ENCODE results near the gene BRWD1. TPM values are rescaled to one million over a fixed set of nuclear protein-coding genes. Genes with fewer than 3 reads are reported as not detected.

The BRWD1 gene
- total RNA-seq, 2 experiments from 2014 or later = 53.2 to 61.7 TPM

- intact Hi-C loops (cut with micrococcal nuclease; ENCODE audit: unreplicated experiment) = no loop called here
Observed at GRCh38 chr21:39144191-39144590, 169.2 kb downstream of the BRWD1 start.

GRCh38 chr21:39142972-39143371 is 170.5 kb downstream of the BRWD1 start:
- CTCF ChIA-PET (ENCODE audit: unreplicated experiment) = no interaction called here
- no peak for TF ChIP-seq CTCF (conservative IDR thresholded peaks at IDR 0.05; ENCODE audit: low read length)
- TF ChIP-seq EZH2phosphoT487 (IDR thresholded peaks at IDR 0.05; ENCODE audit: borderline replicate concordance, low read depth, low read length) = no peak

More at GRCh38 chr21:39144191-39144590, 169.2 kb downstream of the BRWD1 start:
- TF ChIP-seq EZH2phosphoT487 (IDR thresholded peaks at IDR 0.05; ENCODE audit: borderline replicate concordance, low read depth, low read length) = no peak
- no peak for TF ChIP-seq CTCF (conservative IDR thresholded peaks at IDR 0.05; ENCODE audit: low read length)
- DNase-seq (ENCODE audit: low spot score) = peak; percentile 36
- ChIA-PET POLR2A (no interaction called here), CTCF (ENCODE audit: unreplicated experiment) (no interaction called here)
- Histone ChIP-seq H3K79me2 (ENCODE audit: insufficient read depth, low read depth, low read length) (no peaks in the 10 kb centered on the region), H3K27ac (ENCODE audit: low read depth, low read length, poor library complexity, severe bottlenecking) (no peak overlapping the region), H3K4me3 (ENCODE audit: low read depth, low read length, poor library complexity, severe bottlenecking) (no peak overlapping the region), H4K20me1 (ENCODE audit: insufficient read depth, low read length) (no peaks in the 10 kb centered on the region), H2AFZ (ENCODE audit: low read length) (peak overlapping the region; percentile 80), H3K4me1 (ENCODE audit: insufficient read depth, low read length, poor library complexity, severe bottlenecking) (no peaks in the 10 kb centered on the region), H3K4me2 (ENCODE audit: low read length) (no peak overlapping the region), H3K36me3 (ENCODE audit: insufficient read depth, low read length) (no peaks in the 10 kb centered on the region; the same call in 1 of the 2 replicates), H3K9me2 (ENCODE audit: insufficient read depth, low read length) (no peaks in the 10 kb centered on the region), H3K9me3 (ENCODE audit: low read length) (peaks cover 13% of the 10 kb centered on the region; the same call in 1 of the 2 replicates)
- no TSS peak for BruUV-seq (replicated peaks)

GRCh38 chr21:39141502-39141901 is 171.9 kb downstream of the BRWD1 start:
- intact Hi-C loops (cut with micrococcal nuclease; ENCODE audit: unreplicated experiment) = no loop called here
- POLR2A ChIA-PET = interaction anchor here (0.6 to 0.7 kb wide), 3 partner anchors 17 to 656 kb away, joined by 3 to 4 read pairs (median 3); no protein-coding TSS in a partner anchor

More at GRCh38 chr21:39142972-39143371, 170.5 kb downstream of the BRWD1 start:
- Histone ChIP-seq H3K4me1 (ENCODE audit: insufficient read depth, low read length, poor library complexity, severe bottlenecking) (no peaks in the 10 kb centered on the region), H2AFZ (ENCODE audit: low read length) (no peak overlapping the region), H3K4me2 (ENCODE audit: low read length) (no peak overlapping the region), H3K27ac (ENCODE audit: low read depth, low read length, poor library complexity, severe bottlenecking) (no peak overlapping the region), H3K4me3 (ENCODE audit: low read depth, low read length, poor library complexity, severe bottlenecking) (no peak overlapping the region), H3K79me2 (ENCODE audit: insufficient read depth, low read depth, low read length) (no peaks in the 10 kb centered on the region), H3K9me2 (ENCODE audit: insufficient read depth, low read length) (no peaks in the 10 kb centered on the region), H3K9me3 (ENCODE audit: low read length) (peaks cover 13% of the 10 kb centered on the region; the same call in 1 of the 2 replicates), H3K36me3 (ENCODE audit: insufficient read depth, low read length) (no peaks in the 10 kb centered on the region; the same call in 1 of the 2 replicates), H4K20me1 (ENCODE audit: insufficient read depth, low read length) (no peaks in the 10 kb centered on the region)
- no TSS peak for BruUV-seq (replicated peaks)
- no peak for DNase-seq (ENCODE audit: low spot score)
- POLR2A ChIA-PET = no interaction called here
- intact Hi-C loops (cut with micrococcal nuclease; ENCODE audit: unreplicated experiment) = no loop called here

More at GRCh38 chr21:39141502-39141901, 171.9 kb downstream of the BRWD1 start:
- TF ChIP-seq CTCF (conservative IDR thresholded peaks at IDR 0.05; ENCODE audit: low read length) (no peak), EZH2phosphoT487 (IDR thresholded peaks at IDR 0.05; ENCODE audit: borderline replicate concordance, low read depth, low read length) (no peak)
- peaks cover 13% of the 10 kb centered on the region; the same call in 1 of the 2 replicates for H3K9me3 ChIP-seq (ENCODE audit: low read length)
- CTCF ChIA-PET (ENCODE audit: unreplicated experiment) = no interaction called here
- H4K20me1 ChIP-seq (ENCODE audit: insufficient read depth, low read length) = no peaks in the 10 kb centered on the region
- no TSS peak for BruUV-seq (replicated peaks)
- H3K4me1 ChIP-seq (ENCODE audit: insufficient read depth, low read length, poor library complexity, severe bottlenecking) = no peaks in the 10 kb centered on the region
- no peaks in the 10 kb centered on the region for H3K79me2 ChIP-seq (ENCODE audit: insufficient read depth, low read depth, low read length)
- no peaks in the 10 kb centered on the region for H3K9me2 ChIP-seq (ENCODE audit: insufficient read depth, low read length)
- H3K4me2 ChIP-seq (ENCODE audit: low read length) = no peak overlapping the region
- no peak overlapping the region for H3K4me3 ChIP-seq (ENCODE audit: low read depth, low read length, poor library complexity, severe bottlenecking)
- no peak overlapping the region for H3K27ac ChIP-seq (ENCODE audit: low read depth, low read length, poor library complexity, severe bottlenecking)
- DNase-seq (ENCODE audit: low spot score) = no peak
- no peaks in the 10 kb centered on the region; the same call in 1 of the 2 replicates for H3K36me3 ChIP-seq (ENCODE audit: insufficient read depth, low read length)
- H2AFZ ChIP-seq (ENCODE audit: low read length) = no peak overlapping the region
